HG02970 (cell line): ENCODE results near the gene CYLD.

Experiments
- ATAC-seq: cut with Tn5 transposase; IDR thresholded peaks from one replicate; pipeline ENCODE4 v1.9.1; 2021; ENCODE audit warnings: mild to moderate bottlenecking, moderate library complexity, moderate number of reproducible peaks; ENCODE audit not compliant: unreplicated experiment, low FRiP score

The CYLD gene

GRCh38 chr16:50812876-50813466, 71.1 kb downstream of the CYLD start:
- no peak for ATAC-seq

GRCh38 chr16:50814052-50814451, 72.2 kb downstream of the CYLD start:
- ATAC-seq: no peak

- ATAC-seq: no peak
These were observed 72.7 kb downstream of the CYLD start for GRCh38 chr16:50814541-50814940.

GRCh38 chr16:50815382-50815781, 73.5 kb downstream of the CYLD start:
- ATAC-seq: no peak

- no peak for ATAC-seq
These were observed 75.1 kb downstream of the CYLD start for GRCh38 chr16:50816901-50817555.

- ATAC-seq: no peak
These were observed 76.5 kb downstream of the CYLD start for GRCh38 chr16:50818380-50818779.

GRCh38 chr16:50819706-50820105, 77.8 kb downstream of the CYLD start:
- no peak for ATAC-seq

GRCh38 chr16:50820225-50820624, 78.3 kb downstream of the CYLD start:
- no peak for ATAC-seq

GRCh38 chr16:50821586-50821985, 79.7 kb downstream of the CYLD start:
- ATAC-seq: no peak

- ATAC-seq: no peak
These were observed 80.8 kb downstream of the CYLD start for GRCh38 chr16:50822671-50823070.

GRCh38 chr16:50826797-50827316, 85.0 kb downstream of the CYLD start:
- no peak for ATAC-seq

- ATAC-seq: no peak
These were observed 86.3 kb downstream of the CYLD start for GRCh38 chr16:50828164-50828702.

GRCh38 chr16:50830698-50831097, 88.8 kb downstream of the CYLD start:
- no peak for ATAC-seq

- ATAC-seq: no peak
These were observed 89.9 kb downstream of the CYLD start for GRCh38 chr16:50831751-50832150.

GRCh38 chr16:50833929-50834328, 92.0 kb downstream of the CYLD start:
- ATAC-seq: no peak

GRCh38 chr16:50834701-50835100, 92.8 kb downstream of the CYLD start:
- ATAC-seq: no peak

GRCh38 chr16:50835358-50836060, 93.6 kb downstream of the CYLD start:
- no peak for ATAC-seq

GRCh38 chr16:50836121-50836621, 94.3 kb downstream of the CYLD start:
- no peak for ATAC-seq

- no peak for ATAC-seq
These were observed 95.4 kb downstream of the CYLD start for GRCh38 chr16:50837324-50837723.

GRCh38 chr16:50838165-50838564, 96.3 kb downstream of the CYLD start:
- ATAC-seq: no peak

- no peak for ATAC-seq
These were observed 97.0 kb downstream of the CYLD start for GRCh38 chr16:50838885-50839284.
